ENCODE data around the gene VMP1.
A peak's percentile ranks its signal among the peaks of the same experiment; 100 is the strongest.

Gene VMP1

GRCh38 chr17:59707971-59708430 is 547 bp downstream of the VMP1 start:
- Histone ChIP-seq H3K9me3 (ENCODE audit: control insufficient read depth, low read length) (no peaks in the 10 kb centered on the region), H3K36me3 (ENCODE audit: control insufficient read depth, insufficient read depth, low read length) (peaks cover 21% of the 10 kb centered on the region), H3K27ac (ENCODE audit: low read depth, low read length, severe bottlenecking) (peak overlapping the region; percentile 96), H3K4me1 (ENCODE audit: control insufficient read depth, insufficient read depth, low read length, poor library complexity, severe bottlenecking) (peaks cover 3% of the 10 kb centered on the region), H3K4me3 (ENCODE audit: extremely low read depth, insufficient read depth, low read length, poor library complexity, severe bottlenecking) (peak overlapping the region; percentile 92)
- WGBS, 2 experiments (ENCODE audit: insufficient coverage in 2 of 2) = 1 to 6% methylated on average over 8 to 10 of the region's 15 CpGs

GRCh38 chr17:59711936-59712335 is 4.5 kb downstream of the VMP1 start:
- Histone ChIP-seq H3K9me3 (ENCODE audit: control insufficient read depth, low read length) (no peaks in the 10 kb centered on the region), H3K36me3 (ENCODE audit: control insufficient read depth, insufficient read depth, low read length) (peaks cover 3% of the 10 kb centered on the region), H3K27ac (ENCODE audit: low read depth, low read length, severe bottlenecking) (no peak overlapping the region), H3K4me3 (ENCODE audit: extremely low read depth, insufficient read depth, low read length, poor library complexity, severe bottlenecking) (no peak overlapping the region), H3K4me1 (ENCODE audit: control insufficient read depth, insufficient read depth, low read length, poor library complexity, severe bottlenecking) (no peaks in the 10 kb centered on the region)

GRCh38 chr17:59712862-59713261 is 5.4 kb downstream of the VMP1 start:
- Histone ChIP-seq H3K36me3 (ENCODE audit: control insufficient read depth, insufficient read depth, low read length) (peaks cover 3% of the 10 kb centered on the region), H3K4me1 (ENCODE audit: control insufficient read depth, insufficient read depth, low read length, poor library complexity, severe bottlenecking) (no peaks in the 10 kb centered on the region), H3K27ac (ENCODE audit: low read depth, low read length, severe bottlenecking) (no peak overlapping the region), H3K9me3 (ENCODE audit: control insufficient read depth, low read length) (no peaks in the 10 kb centered on the region), H3K4me3 (ENCODE audit: extremely low read depth, insufficient read depth, low read length, poor library complexity, severe bottlenecking) (no peak overlapping the region)
- WGBS, 2 experiments (ENCODE audit: insufficient coverage in 2 of 2) = 100% methylated on average over 1 to 2 of the region's 2 CpGs

GRCh38 chr17:59714255-59714654 is 6.8 kb downstream of the VMP1 start:
- H3K4me3 ChIP-seq (ENCODE audit: extremely low read depth, insufficient read depth, low read length, poor library complexity, severe bottlenecking) = no peak overlapping the region
- peaks cover 3% of the 10 kb centered on the region for H3K36me3 ChIP-seq (ENCODE audit: control insufficient read depth, insufficient read depth, low read length)
- no peaks in the 10 kb centered on the region for H3K4me1 ChIP-seq (ENCODE audit: control insufficient read depth, insufficient read depth, low read length, poor library complexity, severe bottlenecking)

GRCh38 chr17:59716427-59716826 is 9.0 kb downstream of the VMP1 start:
- Histone ChIP-seq H3K9me3 (ENCODE audit: control insufficient read depth, low read length) (no peaks in the 10 kb centered on the region), H3K36me3 (ENCODE audit: control insufficient read depth, insufficient read depth, low read length) (no peaks in the 10 kb centered on the region), H3K4me1 (ENCODE audit: control insufficient read depth, insufficient read depth, low read length, poor library complexity, severe bottlenecking) (no peaks in the 10 kb centered on the region), H3K4me3 (ENCODE audit: extremely low read depth, insufficient read depth, low read length, poor library complexity, severe bottlenecking) (no peak overlapping the region), H3K27ac (ENCODE audit: low read depth, low read length, severe bottlenecking) (no peak overlapping the region)
- WGBS, 2 experiments (ENCODE audit: insufficient coverage in 2 of 2) = 80% methylated on average over 1 of the region's 2 CpGs; no CpG with 5 or more reads in 1 of the 2 experiments

More at GRCh38 chr17:59714255-59714654, 6.8 kb downstream of the VMP1 start:
- WGBS, 2 experiments (ENCODE audit: insufficient coverage in 2 of 2) = no CpG with 5 or more reads among the region's 2 CpGs
- H3K27ac ChIP-seq (ENCODE audit: low read depth, low read length, severe bottlenecking) = no peak overlapping the region
- H3K9me3 ChIP-seq (ENCODE audit: control insufficient read depth, low read length) = no peaks in the 10 kb centered on the region

GRCh38 chr17:59719526-59719925 is 12.1 kb downstream of the VMP1 start:
- Histone ChIP-seq H3K4me1 (ENCODE audit: control insufficient read depth, insufficient read depth, low read length, poor library complexity, severe bottlenecking) (no peaks in the 10 kb centered on the region), H3K4me3 (ENCODE audit: extremely low read depth, insufficient read depth, low read length, poor library complexity, severe bottlenecking) (no peak overlapping the region), H3K27ac (ENCODE audit: low read depth, low read length, severe bottlenecking) (no peak overlapping the region), H3K36me3 (ENCODE audit: control insufficient read depth, insufficient read depth, low read length) (peaks cover 6% of the 10 kb centered on the region), H3K9me3 (ENCODE audit: control insufficient read depth, low read length) (no peaks in the 10 kb centered on the region)

- WGBS, 2 experiments (ENCODE audit: insufficient coverage in 2 of 2) = 89 to 94% methylated on average over 2 to 3 of the region's 4 CpGs
- H3K9me3 ChIP-seq (ENCODE audit: control insufficient read depth, low read length) = no peaks in the 10 kb centered on the region
- peaks cover 6% of the 10 kb centered on the region for H3K36me3 ChIP-seq (ENCODE audit: control insufficient read depth, insufficient read depth, low read length)
- H3K4me1 ChIP-seq (ENCODE audit: control insufficient read depth, insufficient read depth, low read length, poor library complexity, severe bottlenecking) = no peaks in the 10 kb centered on the region
- H3K4me3 ChIP-seq (ENCODE audit: extremely low read depth, insufficient read depth, low read length, poor library complexity, severe bottlenecking) = no peak overlapping the region
- H3K27ac ChIP-seq (ENCODE audit: low read depth, low read length, severe bottlenecking) = no peak overlapping the region
Measured at GRCh38 chr17:59722623-59723022, 15.2 kb downstream of the VMP1 start.

- WGBS, 2 experiments (ENCODE audit: insufficient coverage in 2 of 2) = 38 to 81% methylated on average over 1 of the region's 1 CpG
- no peak overlapping the region for H3K4me3 ChIP-seq (ENCODE audit: extremely low read depth, insufficient read depth, low read length, poor library complexity, severe bottlenecking)
- no peaks in the 10 kb centered on the region for H3K9me3 ChIP-seq (ENCODE audit: control insufficient read depth, low read length)
- peaks cover 6% of the 10 kb centered on the region for H3K36me3 ChIP-seq (ENCODE audit: control insufficient read depth, insufficient read depth, low read length)
- no peak overlapping the region for H3K27ac ChIP-seq (ENCODE audit: low read depth, low read length, severe bottlenecking)
- no peaks in the 10 kb centered on the region for H3K4me1 ChIP-seq (ENCODE audit: control insufficient read depth, insufficient read depth, low read length, poor library complexity, severe bottlenecking)
Measured at GRCh38 chr17:59723041-59723440, 15.6 kb downstream of the VMP1 start.

GRCh38 chr17:59723607-59724006 is 16.2 kb downstream of the VMP1 start:
- 93 to 95% methylated on average over 1 of the region's 1 CpG for WGBS, 2 experiments (ENCODE audit: insufficient coverage in 2 of 2)
- H3K9me3 ChIP-seq (ENCODE audit: control insufficient read depth, low read length) = no peaks in the 10 kb centered on the region
- no peak overlapping the region for H3K27ac ChIP-seq (ENCODE audit: low read depth, low read length, severe bottlenecking)
- H3K4me1 ChIP-seq (ENCODE audit: control insufficient read depth, insufficient read depth, low read length, poor library complexity, severe bottlenecking) = no peaks in the 10 kb centered on the region
- H3K4me3 ChIP-seq (ENCODE audit: extremely low read depth, insufficient read depth, low read length, poor library complexity, severe bottlenecking) = no peak overlapping the region
- peaks cover 6% of the 10 kb centered on the region for H3K36me3 ChIP-seq (ENCODE audit: control insufficient read depth, insufficient read depth, low read length)

GRCh38 chr17:59725691-59726090 is 18.2 kb downstream of the VMP1 start:
- H3K27ac ChIP-seq (ENCODE audit: low read depth, low read length, severe bottlenecking) = no peak overlapping the region
- no peaks in the 10 kb centered on the region for H3K9me3 ChIP-seq (ENCODE audit: control insufficient read depth, low read length)
- no CpG with 5 or more reads among the region's 2 CpGs for WGBS, 2 experiments (ENCODE audit: insufficient coverage in 2 of 2)
- no peak overlapping the region for H3K4me3 ChIP-seq (ENCODE audit: extremely low read depth, insufficient read depth, low read length, poor library complexity, severe bottlenecking)
- H3K4me1 ChIP-seq (ENCODE audit: control insufficient read depth, insufficient read depth, low read length, poor library complexity, severe bottlenecking) = peaks cover 5% of the 10 kb centered on the region
- peaks cover 16% of the 10 kb centered on the region for H3K36me3 ChIP-seq (ENCODE audit: control insufficient read depth, insufficient read depth, low read length)

- Histone ChIP-seq H3K4me1 (ENCODE audit: control insufficient read depth, insufficient read depth, low read length, poor library complexity, severe bottlenecking) (peaks cover 5% of the 10 kb centered on the region), H3K4me3 (ENCODE audit: extremely low read depth, insufficient read depth, low read length, poor library complexity, severe bottlenecking) (no peak overlapping the region), H3K27ac (ENCODE audit: low read depth, low read length, severe bottlenecking) (no peak overlapping the region), H3K9me3 (ENCODE audit: control insufficient read depth, low read length) (no peaks in the 10 kb centered on the region), H3K36me3 (ENCODE audit: control insufficient read depth, insufficient read depth, low read length) (peaks cover 20% of the 10 kb centered on the region)
- WGBS, 2 experiments (ENCODE audit: insufficient coverage in 2 of 2) = 100% methylated on average over 1 of the region's 1 CpG
Measured at GRCh38 chr17:59727817-59728533, 20.5 kb downstream of the VMP1 start.
